GM23338 (cell line): ENCODE data around the gene MPND. TPM values are rescaled to one million over a fixed set of nuclear protein-coding genes. Genes with fewer than 3 reads are reported as not detected.

Experiments
- ATAC-seq: fragments of 200-7000 bp; cut with Tn5 transposase; 3 replicates; pipeline ENCODE4 v1.9.1; 2020
- DNase-seq: peaks from one replicate; pipeline ENCODE4 v3.0.0-alpha.2; 2015; ENCODE audit warnings: low spot score
- H2AFZ ChIP-seq: fragments of 200-600 bp; sonication (generic); 2 replicates; pipeline ENCODE4 v1.8.0; 2016; ENCODE audit warnings: antibody characterized with exemption, mild to moderate bottlenecking, moderate library complexity
- H3F3A ChIP-seq: fragments of 200-600 bp; sonication (generic); replicated peaks from 2 replicates; pipeline ENCODE4 v1.8.0; 2017; ENCODE audit warnings: antibody characterized with exemption, mixed run types, low read depth
- H3K27ac ChIP-seq: fragments of 200-600 bp; sonication (generic); 2 replicates; pipeline ENCODE4 v1.6.1; 2016; ENCODE audit warnings: low read depth
- H3K27me3 ChIP-seq: fragments of 200-600 bp; sonication (generic); 2 replicates; pipeline ENCODE4 v1.8.0; 2016; ENCODE audit warnings: mild to moderate bottlenecking, mixed run types, moderate library complexity; ENCODE audit not compliant: insufficient read depth
- H3K36me3 ChIP-seq: fragments of 200-600 bp; sonication (generic); 2 replicates; pipeline ENCODE4 v1.8.0; 2016; ENCODE audit warnings: mild to moderate bottlenecking; ENCODE audit not compliant: insufficient read depth
- H3K4me1 ChIP-seq: fragments of 200-600 bp; sonication (generic); 2 replicates; pipeline ENCODE4 v1.8.0; 2016; ENCODE audit warnings: mild to moderate bottlenecking, moderate library complexity; ENCODE audit not compliant: insufficient read depth
- H3K4me2 ChIP-seq: fragments of 200-600 bp; sonication (generic); 2 replicates; pipeline ENCODE4 v1.7.1; 2017; ENCODE audit warnings: mixed run types
- H3K4me3 ChIP-seq: fragments of 200-600 bp; sonication (generic); 2 replicates; pipeline ENCODE4 v1.6.1; 2016; ENCODE audit warnings: mixed run types
- H3K79me2 ChIP-seq: fragments of 200-600 bp; sonication (generic); replicated peaks from 2 replicates; pipeline ENCODE4 v1.8.0; 2017; ENCODE audit warnings: mild to moderate bottlenecking; ENCODE audit not compliant: insufficient read depth
- H3K9me2 ChIP-seq: fragments of 200-600 bp; sonication (generic); 2 replicates; pipeline ENCODE4 v1.8.0; 2017; ENCODE audit not compliant: insufficient read depth
- H4K20me1 ChIP-seq: fragments of 200-600 bp; sonication (generic); replicated peaks from 2 replicates; pipeline ENCODE4 v1.8.0; 2017; ENCODE audit warnings: mild to moderate bottlenecking; ENCODE audit not compliant: insufficient read depth
- H3K27ac Mint-ChIP-seq: 2 replicates; pipeline ENCODE4 v1.8.0; 2020; ENCODE audit warnings: inconsistent platforms, mild to moderate bottlenecking, moderate library complexity, mixed read lengths
- H3K27me3 Mint-ChIP-seq: 3 replicates; pipeline ENCODE4 v1.8.0; 2022; ENCODE audit warnings: low read depth, mild to moderate bottlenecking, moderate library complexity, mixed read lengths, inconsistent platforms; ENCODE audit not compliant: insufficient read depth, poor library complexity
- H3K36me3 Mint-ChIP-seq: 3 replicates; pipeline ENCODE4 v1.8.0; 2021; ENCODE audit warnings: low read depth, mild to moderate bottlenecking, inconsistent platforms, moderate library complexity, mixed read lengths
- H3K4me1 Mint-ChIP-seq: 3 replicates; pipeline ENCODE4 v1.8.0; 2020; ENCODE audit warnings: mild to moderate bottlenecking, inconsistent platforms, mixed read lengths
- H3K4me3 Mint-ChIP-seq: 3 replicates; pipeline ENCODE4 v1.8.0; 2021; ENCODE audit warnings: moderate library complexity, mild to moderate bottlenecking, inconsistent platforms, mixed read lengths
- H3K9me3 Mint-ChIP-seq: 3 replicates; pipeline ENCODE4 v1.8.0; 2020; ENCODE audit warnings: moderate library complexity, mild to moderate bottlenecking, inconsistent platforms, mixed read lengths
- CREB1 ChIP-seq: fragments of 250-450 bp; sonication (Bioruptor Pico); IDR thresholded peaks from 2 replicates; pipeline ENCODE4 v1.5.0; 2020; ENCODE audit warnings: low read depth, mild to moderate bottlenecking, moderate library complexity
- EZH2 ChIP-seq: fragments of 200-600 bp; sonication (generic); IDR thresholded peaks from one replicate; pipeline ENCODE4 v1.8.0; 2017; ENCODE audit warnings: antibody characterized with exemption, mild to moderate bottlenecking, low read depth; ENCODE audit not compliant: unreplicated experiment
- EZH2phosphoT487 ChIP-seq: fragments of 200-600 bp; sonication (generic); IDR thresholded peaks from one replicate; pipeline ENCODE4 v1.8.1; 2018; ENCODE audit warnings: antibody characterized with exemption; ENCODE audit not compliant: unreplicated experiment
- JUNB ChIP-seq: IDR thresholded peaks from one replicate; pipeline ENCODE4 v1.6.1; 2016; ENCODE audit warnings: antibody characterized with exemption; ENCODE audit not compliant: unreplicated experiment
- NANOG ChIP-seq: IDR thresholded peaks from 2 replicates; pipeline ENCODE4 v1.6.1; 2016; ENCODE audit warnings: antibody characterized with exemption, borderline replicate concordance
- STAT1 ChIP-seq: IDR thresholded peaks from one replicate; pipeline ENCODE4 v1.6.1; 2016; ENCODE audit warnings: antibody characterized with exemption; ENCODE audit not compliant: unreplicated experiment
- ZNF114 ChIP-seq: fragments of 250-450 bp; sonication (Bioruptor Pico); IDR thresholded peaks from 2 replicates; pipeline ENCODE4 v1.5.0; 2020; ENCODE audit warnings: mild to moderate bottlenecking, moderate library complexity
- ZNF331 ChIP-seq: fragments of 250-450 bp; sonication (Bioruptor Pico); IDR thresholded peaks from 2 replicates; pipeline ENCODE4 v1.5.0; 2020; ENCODE audit warnings: low read depth, mild to moderate bottlenecking, moderate library complexity
- polyA plus RNA-seq: library from polyadenylated mRNA; unstranded; fragments of >200 nt; fragmentation: Nextera tagmentation; extraction: Ambion mirVana; gene quantifications from 2 replicates; pipeline ENCODE4 v1.2.1, GENCODE V29; 2016
- total RNA-seq: library from RNA; depleted of rRNA; stranded (reverse); fragments of >200 nt; shearing (Covaris generic); gene quantifications from 2 replicates; pipeline ENCODE4 v1.2.3, GENCODE V29; 2014
- TF ChIP-seq, protein P1 (sequence below): IDR thresholded peaks from 2 replicates; pipeline ENCODE4 v1.6.1; 2016; ENCODE audit warnings: antibody characterized with exemption
- TF ChIP-seq, protein P2 (sequence below): IDR thresholded peaks from one replicate; pipeline ENCODE4 v1.6.1; 2018; ENCODE audit warnings: antibody characterized with exemption; ENCODE audit not compliant: unreplicated experiment
- TF ChIP-seq, protein P3 (sequence below), 2 experiments: fragments of 200-600 bp in 1 of 2; sonication (generic) in 1 of 2; conservative IDR thresholded peaks; 2 replicates each; pipeline versions ENCODE4 v1.5.1 to v1.6.1; 2016 to 2017; ENCODE audit warnings: antibody characterized with exemption in 2 of 2, low read depth in 2 of 2, mild to moderate bottlenecking in 2 of 2, moderate library complexity in 1 of 2

Gene MPND
- total and polyA plus RNA-seq, 2 experiments from 2014 or later, result 11.8 to 15.6 TPM

DNA sequence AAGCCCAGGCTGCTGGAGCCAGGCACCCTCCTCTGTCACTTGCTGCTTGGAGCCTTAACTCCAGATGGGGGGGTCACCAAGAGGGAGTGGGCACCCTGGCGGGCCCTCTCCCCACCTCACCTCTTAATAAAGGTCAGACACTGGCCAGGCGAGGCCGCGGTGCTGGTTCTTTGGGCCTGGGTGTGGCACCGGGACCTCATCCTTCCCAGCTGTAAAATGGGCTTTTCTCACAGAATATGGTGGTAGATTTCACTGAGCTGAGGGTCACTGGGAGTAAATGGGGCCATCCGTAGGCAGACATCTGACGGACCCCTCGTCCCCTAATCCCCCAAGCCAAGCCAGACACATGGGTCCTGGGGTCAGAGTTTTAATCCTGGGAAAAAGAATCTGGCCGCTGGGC lies 19.7 kb upstream of the MPND start:
- H3K27me3 Mint-ChIP-seq, result peaks cover 33% of the 10 kb centered on the region
- no peak overlapping the region for H2AFZ ChIP-seq
- ATAC-seq (no peak), DNase-seq (no peak)
- no peak overlapping the region for H3K27ac ChIP-seq
- no peak overlapping the region for H3K27ac Mint-ChIP-seq
- no peaks in the 10 kb centered on the region for H3K79me2 ChIP-seq
- no peak overlapping the region for H3K4me2 ChIP-seq
- no peaks in the 10 kb centered on the region for H3K9me2 ChIP-seq
- H3K4me1 Mint-ChIP-seq, result peaks cover 14% of the 10 kb centered on the region
- no peak for TF ChIP-seq CREB1 (CRISPR knock-in tag)
- TF ChIP-seq, protein P1, sequence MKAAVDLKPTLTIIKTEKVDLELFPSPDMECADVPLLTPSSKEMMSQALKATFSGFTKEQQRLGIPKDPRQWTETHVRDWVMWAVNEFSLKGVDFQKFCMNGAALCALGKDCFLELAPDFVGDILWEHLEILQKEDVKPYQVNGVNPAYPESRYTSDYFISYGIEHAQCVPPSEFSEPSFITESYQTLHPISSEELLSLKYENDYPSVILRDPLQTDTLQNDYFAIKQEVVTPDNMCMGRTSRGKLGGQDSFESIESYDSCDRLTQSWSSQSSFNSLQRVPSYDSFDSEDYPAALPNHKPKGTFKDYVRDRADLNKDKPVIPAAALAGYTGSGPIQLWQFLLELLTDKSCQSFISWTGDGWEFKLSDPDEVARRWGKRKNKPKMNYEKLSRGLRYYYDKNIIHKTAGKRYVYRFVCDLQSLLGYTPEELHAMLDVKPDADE, result no peak
- no peak for TF ChIP-seq STAT1
- TF ChIP-seq JUNB, result no peak
- no peaks in the 10 kb centered on the region for H3K27me3 ChIP-seq
- no peak overlapping the region for H3K4me3 ChIP-seq
- H3K4me1 ChIP-seq, result peaks cover 3% of the 10 kb centered on the region; the same call in 1 of the 2 replicates
- no peak overlapping the region for H3K4me3 Mint-ChIP-seq
- peaks cover 44% of the 10 kb centered on the region for H3K36me3 Mint-ChIP-seq
- H3K9me3 Mint-ChIP-seq, result peaks cover 27% of the 10 kb centered on the region
- no peaks in the 10 kb centered on the region for H4K20me1 ChIP-seq
- H3F3A ChIP-seq, result peaks cover 3% of the 10 kb centered on the region; the same call in 1 of the 2 replicates
- H3K36me3 ChIP-seq, result peaks cover 3% of the 10 kb centered on the region; the same call in 1 of the 2 replicates

DNA sequence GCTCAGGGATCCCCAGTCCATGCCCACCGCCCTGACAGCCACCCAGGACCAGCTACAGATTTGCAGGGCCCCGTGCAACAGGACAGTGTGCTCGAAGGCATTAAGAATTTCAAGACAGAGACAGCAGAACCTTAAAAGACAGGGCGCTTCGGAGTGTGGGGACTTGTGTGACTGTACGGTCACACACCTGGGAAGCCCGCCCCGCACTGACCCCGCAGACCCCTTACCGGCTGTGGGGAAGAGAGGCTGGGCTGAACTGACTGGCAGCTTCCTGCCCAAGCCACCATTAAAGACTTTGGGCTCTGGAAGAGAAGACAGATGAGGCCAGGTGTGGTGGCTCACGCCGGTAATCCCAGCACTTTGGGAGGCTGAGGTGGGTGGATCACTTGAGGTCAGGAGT lies 19.1 kb upstream of the MPND start:
- H3K4me1 ChIP-seq, result peaks cover 3% of the 10 kb centered on the region; the same call in 1 of the 2 replicates
- no peak overlapping the region for H2AFZ ChIP-seq
- DNase-seq, result no peak
- no peaks in the 10 kb centered on the region for H4K20me1 ChIP-seq
- no peak overlapping the region for H3K4me2 ChIP-seq
- H3K79me2 ChIP-seq, result no peaks in the 10 kb centered on the region
- peaks cover 6% of the 10 kb centered on the region; the same call in 1 of the 2 replicates for H3F3A ChIP-seq
- no peak overlapping the region for H3K4me3 ChIP-seq
- Mint-ChIP-seq H3K4me1 (peaks cover 15% of the 10 kb centered on the region), H3K9me3 (peaks cover 21% of the 10 kb centered on the region), H3K27ac (no peak overlapping the region), H3K36me3 (peaks cover 38% of the 10 kb centered on the region), H3K4me3 (no peak overlapping the region), H3K27me3 (peaks cover 32% of the 10 kb centered on the region)
- H3K27me3 ChIP-seq, result no peaks in the 10 kb centered on the region
- ATAC-seq, result no peak
- H3K9me2 ChIP-seq, result no peaks in the 10 kb centered on the region
- H3K36me3 ChIP-seq, result no peaks in the 10 kb centered on the region; the same call in 1 of the 2 replicates
- H3K27ac ChIP-seq, result no peak overlapping the region
- TF ChIP-seq ZNF114 (CRISPR knock-in tag), result no peak
- TF ChIP-seq CREB1 (CRISPR knock-in tag), result no peak
- no peak for TF ChIP-seq NANOG
- TF ChIP-seq STAT1, result no peak
- no peak for TF ChIP-seq EZH2phosphoT487
- no peak for TF ChIP-seq JUNB
- no peak for TF ChIP-seq ZNF331 (CRISPR knock-in tag)
- no peak for TF ChIP-seq EZH2
- TF ChIP-seq, protein P2, sequence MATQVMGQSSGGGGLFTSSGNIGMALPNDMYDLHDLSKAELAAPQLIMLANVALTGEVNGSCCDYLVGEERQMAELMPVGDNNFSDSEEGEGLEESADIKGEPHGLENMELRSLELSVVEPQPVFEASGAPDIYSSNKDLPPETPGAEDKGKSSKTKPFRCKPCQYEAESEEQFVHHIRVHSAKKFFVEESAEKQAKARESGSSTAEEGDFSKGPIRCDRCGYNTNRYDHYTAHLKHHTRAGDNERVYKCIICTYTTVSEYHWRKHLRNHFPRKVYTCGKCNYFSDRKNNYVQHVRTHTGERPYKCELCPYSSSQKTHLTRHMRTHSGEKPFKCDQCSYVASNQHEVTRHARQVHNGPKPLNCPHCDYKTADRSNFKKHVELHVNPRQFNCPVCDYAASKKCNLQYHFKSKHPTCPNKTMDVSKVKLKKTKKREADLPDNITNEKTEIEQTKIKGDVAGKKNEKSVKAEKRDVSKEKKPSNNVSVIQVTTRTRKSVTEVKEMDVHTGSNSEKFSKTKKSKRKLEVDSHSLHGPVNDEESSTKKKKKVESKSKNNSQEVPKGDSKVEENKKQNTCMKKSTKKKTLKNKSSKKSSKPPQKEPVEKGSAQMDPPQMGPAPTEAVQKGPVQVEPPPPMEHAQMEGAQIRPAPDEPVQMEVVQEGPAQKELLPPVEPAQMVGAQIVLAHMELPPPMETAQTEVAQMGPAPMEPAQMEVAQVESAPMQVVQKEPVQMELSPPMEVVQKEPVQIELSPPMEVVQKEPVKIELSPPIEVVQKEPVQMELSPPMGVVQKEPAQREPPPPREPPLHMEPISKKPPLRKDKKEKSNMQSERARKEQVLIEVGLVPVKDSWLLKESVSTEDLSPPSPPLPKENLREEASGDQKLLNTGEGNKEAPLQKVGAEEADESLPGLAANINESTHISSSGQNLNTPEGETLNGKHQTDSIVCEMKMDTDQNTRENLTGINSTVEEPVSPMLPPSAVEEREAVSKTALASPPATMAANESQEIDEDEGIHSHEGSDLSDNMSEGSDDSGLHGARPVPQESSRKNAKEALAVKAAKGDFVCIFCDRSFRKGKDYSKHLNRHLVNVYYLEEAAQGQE, result no peak
- TF ChIP-seq, protein P3, sequence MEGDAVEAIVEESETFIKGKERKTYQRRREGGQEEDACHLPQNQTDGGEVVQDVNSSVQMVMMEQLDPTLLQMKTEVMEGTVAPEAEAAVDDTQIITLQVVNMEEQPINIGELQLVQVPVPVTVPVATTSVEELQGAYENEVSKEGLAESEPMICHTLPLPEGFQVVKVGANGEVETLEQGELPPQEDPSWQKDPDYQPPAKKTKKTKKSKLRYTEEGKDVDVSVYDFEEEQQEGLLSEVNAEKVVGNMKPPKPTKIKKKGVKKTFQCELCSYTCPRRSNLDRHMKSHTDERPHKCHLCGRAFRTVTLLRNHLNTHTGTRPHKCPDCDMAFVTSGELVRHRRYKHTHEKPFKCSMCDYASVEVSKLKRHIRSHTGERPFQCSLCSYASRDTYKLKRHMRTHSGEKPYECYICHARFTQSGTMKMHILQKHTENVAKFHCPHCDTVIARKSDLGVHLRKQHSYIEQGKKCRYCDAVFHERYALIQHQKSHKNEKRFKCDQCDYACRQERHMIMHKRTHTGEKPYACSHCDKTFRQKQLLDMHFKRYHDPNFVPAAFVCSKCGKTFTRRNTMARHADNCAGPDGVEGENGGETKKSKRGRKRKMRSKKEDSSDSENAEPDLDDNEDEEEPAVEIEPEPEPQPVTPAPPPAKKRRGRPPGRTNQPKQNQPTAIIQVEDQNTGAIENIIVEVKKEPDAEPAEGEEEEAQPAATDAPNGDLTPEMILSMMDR (conservative IDR thresholded peaks at IDR 0.05; ENCODE audit: low read depth in 2 of 2), result no peak
